GM10266 (cell line): ENCODE results near the gene LAMA2.

Experiments
- DNase-seq: peaks from one replicate; pipeline ENCODE4 v3.0.0; 2012; ENCODE audit errors: extremely low spot score
- TF ChIP-seq, protein P1 (sequence below): IDR thresholded peaks from 2 replicates; pipeline ENCODE4 v1.5.1; 2012; ENCODE audit warnings: mild to moderate bottlenecking, low read depth; ENCODE audit not compliant: control insufficient read depth, insufficient read depth; ENCODE audit errors: missing control alignments

LAMA2 gene

DNA sequence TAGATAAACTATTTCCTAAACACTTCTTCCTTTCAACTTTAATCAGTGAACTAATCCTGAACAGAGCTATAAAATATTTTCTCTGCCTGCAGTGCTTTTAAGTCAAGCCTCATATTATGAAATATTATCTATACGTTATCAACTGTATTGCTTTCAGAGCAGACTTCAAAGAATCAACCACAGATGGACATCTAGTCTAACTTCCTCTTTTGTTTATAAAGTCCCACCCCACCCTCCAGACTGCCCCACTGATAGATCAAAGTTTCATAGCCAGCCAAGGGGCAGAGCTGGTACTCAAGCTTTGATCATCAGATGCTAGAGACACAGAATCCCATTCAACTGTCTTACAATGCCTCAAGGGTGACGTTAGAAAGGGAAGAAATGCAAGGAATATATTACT lies 308.3 kb downstream of the LAMA2 start:
- TF ChIP-seq, protein P1, sequence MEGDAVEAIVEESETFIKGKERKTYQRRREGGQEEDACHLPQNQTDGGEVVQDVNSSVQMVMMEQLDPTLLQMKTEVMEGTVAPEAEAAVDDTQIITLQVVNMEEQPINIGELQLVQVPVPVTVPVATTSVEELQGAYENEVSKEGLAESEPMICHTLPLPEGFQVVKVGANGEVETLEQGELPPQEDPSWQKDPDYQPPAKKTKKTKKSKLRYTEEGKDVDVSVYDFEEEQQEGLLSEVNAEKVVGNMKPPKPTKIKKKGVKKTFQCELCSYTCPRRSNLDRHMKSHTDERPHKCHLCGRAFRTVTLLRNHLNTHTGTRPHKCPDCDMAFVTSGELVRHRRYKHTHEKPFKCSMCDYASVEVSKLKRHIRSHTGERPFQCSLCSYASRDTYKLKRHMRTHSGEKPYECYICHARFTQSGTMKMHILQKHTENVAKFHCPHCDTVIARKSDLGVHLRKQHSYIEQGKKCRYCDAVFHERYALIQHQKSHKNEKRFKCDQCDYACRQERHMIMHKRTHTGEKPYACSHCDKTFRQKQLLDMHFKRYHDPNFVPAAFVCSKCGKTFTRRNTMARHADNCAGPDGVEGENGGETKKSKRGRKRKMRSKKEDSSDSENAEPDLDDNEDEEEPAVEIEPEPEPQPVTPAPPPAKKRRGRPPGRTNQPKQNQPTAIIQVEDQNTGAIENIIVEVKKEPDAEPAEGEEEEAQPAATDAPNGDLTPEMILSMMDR, result no peak
- DNase-seq, result no peak

GRCh38 chr6:129192458-129192989 lies 309.6 kb downstream of the LAMA2 start:
- TF ChIP-seq, protein P1, result no peak
- DNase-seq, result no peak

- TF ChIP-seq, protein P1, result no peak
- DNase-seq, result no peak
Measured at GRCh38 chr6:129194306-129194941, 311.5 kb downstream of the LAMA2 start.

DNA sequence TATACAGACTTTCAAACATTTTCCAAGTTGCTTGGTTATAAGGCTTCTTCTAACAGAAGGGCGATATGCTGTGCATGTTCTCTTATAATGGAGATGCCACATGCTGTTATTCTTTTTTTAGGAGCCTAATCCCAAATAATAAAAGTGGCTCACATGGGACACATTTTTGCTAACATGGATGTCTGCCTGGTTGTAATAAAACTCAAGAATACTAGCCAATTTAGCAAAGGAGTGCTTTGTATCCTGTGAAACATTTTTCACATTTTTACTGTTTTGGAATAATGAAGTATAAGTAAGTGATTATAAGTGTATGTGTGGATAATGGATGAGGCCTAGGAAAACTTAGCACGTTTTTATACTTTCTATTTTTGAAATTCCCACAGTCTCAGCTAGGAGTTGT lies 312.2 kb downstream of the LAMA2 start:
- no peak for DNase-seq
- TF ChIP-seq, protein P1, result no peak

- DNase-seq, result no peak
- TF ChIP-seq, protein P1, result no peak
Measured at GRCh38 chr6:129195643-129196042, 312.7 kb downstream of the LAMA2 start.

DNA sequence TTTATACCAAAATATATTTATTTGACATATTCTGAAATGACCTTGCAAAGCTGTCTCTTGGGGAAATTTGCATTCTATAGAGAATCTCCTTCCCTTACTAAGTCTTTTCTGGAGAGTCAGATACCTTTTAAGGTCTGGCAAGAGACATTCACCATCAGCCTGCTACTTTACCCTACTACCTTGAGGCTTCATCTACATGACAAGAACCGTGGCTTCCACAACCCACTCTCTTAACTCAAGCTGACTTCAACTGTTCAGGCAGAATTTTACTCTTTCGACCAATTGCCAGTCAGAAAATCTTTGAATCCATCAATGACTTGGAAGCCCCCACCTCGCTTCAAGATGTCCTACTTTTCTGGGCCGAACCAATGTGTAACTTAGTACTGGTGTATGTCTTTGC lies 314.2 kb downstream of the LAMA2 start:
- DNase-seq, result no peak

DNA sequence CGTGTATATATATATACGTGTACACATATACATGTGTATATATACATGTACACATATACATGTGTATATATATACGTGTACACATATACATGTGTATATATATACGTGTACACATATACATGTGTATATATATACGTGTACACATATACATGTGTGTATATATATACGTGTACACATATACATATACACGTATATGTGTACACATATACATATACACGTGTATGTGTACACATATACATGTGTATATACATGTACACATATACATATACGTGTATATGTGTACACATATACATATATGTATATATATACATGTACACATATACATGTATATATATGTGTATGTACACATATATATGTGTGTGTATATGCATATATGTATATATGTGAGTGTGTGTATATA lies 317.2 kb downstream of the LAMA2 start:
- TF ChIP-seq, protein P1, result no peak
- no peak for DNase-seq

More for the DNA sequence above, 314.2 kb downstream of the LAMA2 start:
- TF ChIP-seq, protein P1, result no peak
